Effector memory CD4-positive, alpha-beta T cell (primary cell): ENCODE results near the gene CCDC141.

Experiments
- DNase-seq, 3 donors: peaks; one replicate each; pipeline ENCODE4 v3.0.0-alpha.2; 2020
- H3K27ac ChIP-seq: 2 replicates; pipeline ENCODE4 v1.7.0; 2013; ENCODE audit warnings: mild to moderate bottlenecking, low read length, moderate library complexity; ENCODE audit not compliant: insufficient read depth, poor library complexity, severe bottlenecking
- H3K27me3 ChIP-seq: replicated peaks from 2 replicates; pipeline ENCODE4 v1.7.0; 2013; ENCODE audit warnings: mild to moderate bottlenecking, low read length; ENCODE audit not compliant: insufficient read depth, control insufficient read depth, poor library complexity, severe bottlenecking
- H3K36me3 ChIP-seq: 2 replicates; pipeline ENCODE4 v1.7.0; 2013; ENCODE audit warnings: mild to moderate bottlenecking, low read length, moderate library complexity; ENCODE audit not compliant: control insufficient read depth, insufficient read depth
- H3K4me1 ChIP-seq: 2 replicates; pipeline ENCODE4 v1.7.0; 2013; ENCODE audit warnings: low read length, mild to moderate bottlenecking; ENCODE audit not compliant: control insufficient read depth, insufficient read depth, poor library complexity, severe bottlenecking
- H3K4me3 ChIP-seq: 2 replicates; pipeline ENCODE4 v1.7.0; 2013; ENCODE audit warnings: low read length, low read depth, mild to moderate bottlenecking; ENCODE audit not compliant: insufficient read depth, poor library complexity, severe bottlenecking
- H3K9me3 ChIP-seq: 2 replicates; pipeline ENCODE4 v1.7.0; 2013; ENCODE audit warnings: mild to moderate bottlenecking, low read length, moderate library complexity; ENCODE audit not compliant: control insufficient read depth

Gene CCDC141

DNA sequence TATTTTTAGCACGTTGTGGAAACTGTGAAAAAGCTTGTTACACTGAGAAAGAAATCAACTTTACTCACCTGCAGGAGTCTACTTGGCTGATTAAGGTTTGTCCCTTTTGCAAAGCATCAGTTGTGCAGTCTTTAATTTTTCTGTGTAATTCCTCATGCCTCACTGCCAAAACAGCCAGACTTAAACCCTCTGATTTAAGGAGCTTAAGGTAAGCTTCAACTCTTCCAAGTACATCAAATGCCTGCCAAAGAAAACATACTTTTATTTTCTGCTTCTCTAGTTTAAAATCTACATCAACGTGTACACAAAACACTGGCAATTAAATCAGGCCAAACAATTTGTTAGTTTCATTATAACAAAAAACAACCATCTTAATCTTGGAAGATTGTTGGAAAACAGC, 144.7 kb downstream of the CCDC141 start:
- Histone ChIP-seq H3K27ac (no peak overlapping the region), H3K4me1 (no peaks in the 10 kb centered on the region), H3K27me3 (no peaks in the 10 kb centered on the region), H3K9me3 (no peaks in the 10 kb centered on the region), H3K36me3 (no peaks in the 10 kb centered on the region), H3K4me3 (no peak overlapping the region)
- DNase-seq = no peak

DNA sequence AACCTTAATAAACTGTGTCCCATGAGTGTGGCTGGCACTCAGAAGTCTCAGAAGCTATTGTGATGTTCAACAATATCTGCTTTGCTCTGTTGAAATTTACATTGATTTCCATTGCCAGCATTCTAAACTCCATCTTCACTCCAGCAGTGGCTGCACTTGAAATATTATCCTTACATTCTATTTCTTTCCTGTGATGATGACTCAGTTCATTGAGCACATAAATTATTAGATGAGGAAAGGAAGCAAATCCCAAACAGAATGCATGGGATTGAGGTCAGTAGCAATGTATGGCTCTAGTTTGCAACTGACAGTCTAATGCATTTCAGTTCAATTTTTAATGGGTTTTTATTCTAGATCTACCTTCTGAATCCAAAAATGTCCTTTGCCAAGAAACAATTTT, 150.3 kb downstream of the CCDC141 start:
- H3K27ac ChIP-seq = no peak overlapping the region
- no peak for DNase-seq
- H3K9me3 ChIP-seq = no peaks in the 10 kb centered on the region
- no peaks in the 10 kb centered on the region for H3K27me3 ChIP-seq
- no peaks in the 10 kb centered on the region for H3K36me3 ChIP-seq
- no peaks in the 10 kb centered on the region for H3K4me1 ChIP-seq
- H3K4me3 ChIP-seq = no peak overlapping the region

DNA sequence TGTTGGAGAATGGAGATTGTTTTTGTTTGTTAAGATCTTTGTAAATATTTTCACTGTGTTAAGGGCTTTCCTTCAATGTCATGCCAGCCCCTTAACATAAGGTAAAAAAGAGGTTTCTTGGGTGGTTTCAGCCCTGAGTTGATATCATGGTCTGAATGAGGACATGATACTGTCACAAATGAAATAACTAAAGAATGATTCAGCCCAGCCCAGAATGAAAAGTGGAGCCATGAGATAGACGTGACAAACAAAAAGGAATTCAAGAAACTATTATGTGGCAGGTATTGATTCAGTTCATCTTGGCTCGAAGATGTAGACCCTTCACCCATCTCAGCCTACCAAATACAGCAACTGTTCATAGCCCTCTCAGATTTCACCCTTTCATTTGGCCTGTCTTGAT, 154.1 kb downstream of the CCDC141 start:
- no peaks in the 10 kb centered on the region for H3K9me3 ChIP-seq
- H3K27me3 ChIP-seq = no peaks in the 10 kb centered on the region
- DNase-seq = no peak
- no peaks in the 10 kb centered on the region for H3K36me3 ChIP-seq
- H3K4me1 ChIP-seq = no peaks in the 10 kb centered on the region
- no peak overlapping the region for H3K4me3 ChIP-seq
- no peak overlapping the region for H3K27ac ChIP-seq

DNA sequence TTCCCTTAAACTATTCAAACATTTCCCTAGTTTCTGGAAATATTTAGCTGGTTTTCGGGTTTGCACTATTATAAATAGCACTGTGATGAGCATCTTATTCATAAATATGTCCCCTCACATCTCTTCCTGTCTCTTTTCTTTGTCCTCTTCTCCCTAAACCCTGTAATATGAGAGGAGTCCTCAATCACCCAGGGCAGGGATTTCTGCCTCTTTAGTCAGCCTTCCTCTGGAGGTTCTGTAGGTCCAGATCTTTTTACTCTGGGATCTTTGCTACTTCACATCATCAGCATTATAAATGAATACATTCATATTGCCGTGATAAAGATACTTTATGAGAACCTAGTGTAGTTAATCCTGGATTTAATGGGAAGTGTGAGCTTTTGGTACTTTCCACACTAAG, 154.8 kb downstream of the CCDC141 start:
- Histone ChIP-seq H3K4me1 (no peaks in the 10 kb centered on the region), H3K9me3 (no peaks in the 10 kb centered on the region), H3K27me3 (no peaks in the 10 kb centered on the region), H3K36me3 (no peaks in the 10 kb centered on the region), H3K4me3 (no peak overlapping the region), H3K27ac (no peak overlapping the region)
- no peak for DNase-seq

DNA sequence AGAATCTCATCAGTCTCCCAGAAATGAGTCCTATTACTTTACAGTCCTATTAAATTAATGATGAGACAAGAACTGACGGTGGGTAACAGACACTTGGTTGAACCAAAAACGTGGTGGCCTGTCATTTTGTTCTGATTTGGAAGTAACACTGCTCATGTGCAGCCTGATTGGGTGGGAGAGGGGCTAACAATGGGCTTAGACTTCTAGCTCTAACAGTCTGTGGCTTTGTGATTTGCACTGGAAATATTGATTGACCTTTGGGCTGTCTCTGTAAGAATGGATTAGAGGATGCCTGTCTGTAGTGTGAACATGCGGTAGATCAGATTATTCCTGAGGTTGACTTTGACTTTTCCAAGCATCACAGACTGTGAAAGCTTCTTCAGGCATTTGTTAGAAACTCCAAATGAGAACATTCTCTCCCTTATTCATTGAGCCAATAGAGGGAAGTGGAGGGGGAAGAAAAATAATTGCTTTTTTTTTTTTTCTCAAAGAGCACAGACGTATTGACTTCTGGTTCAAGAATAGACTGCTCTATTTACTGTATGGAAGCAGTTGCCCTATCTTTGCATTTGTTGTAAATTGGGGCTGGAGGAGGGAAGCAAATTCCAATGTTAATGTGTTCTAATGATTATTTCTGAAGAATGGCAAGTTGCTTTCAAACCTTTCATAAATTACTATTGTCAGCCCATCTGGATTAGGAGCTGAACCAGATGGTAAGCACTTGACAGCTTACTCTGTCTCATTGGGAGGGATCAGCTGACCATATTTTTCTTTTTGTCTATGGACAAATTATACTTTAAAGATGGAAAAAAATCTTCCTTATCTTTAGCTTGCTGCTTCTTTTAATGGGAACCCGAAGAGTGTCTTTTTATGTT, 156.9 kb downstream of the CCDC141 start:
- DNase-seq = no peak
- no peak overlapping the region for H3K4me3 ChIP-seq
- H3K4me1 ChIP-seq = no peaks in the 10 kb centered on the region
- H3K9me3 ChIP-seq = no peaks in the 10 kb centered on the region
- H3K36me3 ChIP-seq = no peaks in the 10 kb centered on the region
- no peak overlapping the region for H3K27ac ChIP-seq
- H3K27me3 ChIP-seq = no peaks in the 10 kb centered on the region

DNA sequence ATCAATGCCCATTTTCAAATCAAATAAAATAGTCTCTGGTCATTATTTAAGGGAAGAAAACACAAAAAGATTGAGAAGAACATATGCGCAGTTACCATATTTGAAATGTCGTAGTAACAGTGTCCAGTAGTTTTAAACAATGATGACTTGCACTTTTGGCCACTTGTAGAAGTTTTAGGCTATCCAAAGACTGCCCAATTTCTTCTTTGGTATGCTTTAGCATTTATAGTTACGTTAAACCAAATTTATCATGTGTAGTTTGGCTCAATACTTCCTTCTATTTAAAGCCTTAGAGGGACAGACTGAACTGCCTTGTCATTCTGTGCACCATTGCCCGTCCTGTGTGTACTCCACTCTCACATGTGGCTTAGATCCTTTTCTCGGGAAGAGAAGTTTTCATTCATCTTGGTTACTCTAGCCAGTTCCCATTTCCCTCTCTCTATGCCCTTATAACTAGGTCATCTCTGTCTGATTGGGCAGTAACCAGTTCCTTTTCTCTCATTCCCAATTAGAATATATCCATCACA, 157.9 kb downstream of the CCDC141 start:
- Histone ChIP-seq H3K4me1 (no peaks in the 10 kb centered on the region), H3K4me3 (no peak overlapping the region), H3K9me3 (no peaks in the 10 kb centered on the region), H3K27ac (no peak overlapping the region), H3K27me3 (no peaks in the 10 kb centered on the region), H3K36me3 (no peaks in the 10 kb centered on the region)
- no peak for DNase-seq

DNA sequence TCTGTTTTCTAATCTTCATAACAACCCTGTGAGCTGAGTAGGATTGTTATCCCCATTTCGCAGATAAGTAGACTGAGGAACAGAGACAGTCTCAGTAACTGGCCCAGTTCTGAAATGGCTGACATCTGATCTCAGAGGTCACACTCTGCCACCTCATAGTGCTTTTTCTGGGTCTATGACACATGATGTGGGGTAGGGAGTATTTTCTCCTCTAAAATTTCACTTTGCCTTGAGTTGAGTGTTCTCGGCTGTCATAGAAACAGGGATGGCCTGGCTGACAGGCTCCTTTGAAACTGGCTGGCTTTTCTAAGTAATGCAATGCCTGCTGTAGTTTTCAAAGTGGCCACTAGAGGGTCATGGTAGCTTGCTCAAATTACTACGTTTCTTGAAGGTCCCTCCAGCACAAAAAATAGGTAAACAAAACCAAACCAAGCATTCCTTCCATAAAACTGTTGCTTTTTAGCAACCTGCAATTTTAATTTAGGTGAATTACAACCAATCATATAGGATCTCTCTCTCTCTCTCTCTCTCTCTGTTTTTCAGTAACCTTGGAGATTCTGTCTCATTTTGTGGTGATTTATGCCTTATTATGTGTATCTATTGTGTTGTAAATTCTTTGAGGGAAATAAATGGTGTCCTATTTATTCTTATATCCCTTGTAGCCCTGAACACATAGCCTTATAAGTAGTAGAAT, 158.5 kb downstream of the CCDC141 start:
- H3K27ac ChIP-seq = no peak overlapping the region
- no peaks in the 10 kb centered on the region for H3K9me3 ChIP-seq
- no peaks in the 10 kb centered on the region for H3K36me3 ChIP-seq
- no peaks in the 10 kb centered on the region for H3K4me1 ChIP-seq
- DNase-seq = peak in 1 of 3 donors; percentile 20
- no peaks in the 10 kb centered on the region for H3K27me3 ChIP-seq
- no peak overlapping the region for H3K4me3 ChIP-seq

DNA sequence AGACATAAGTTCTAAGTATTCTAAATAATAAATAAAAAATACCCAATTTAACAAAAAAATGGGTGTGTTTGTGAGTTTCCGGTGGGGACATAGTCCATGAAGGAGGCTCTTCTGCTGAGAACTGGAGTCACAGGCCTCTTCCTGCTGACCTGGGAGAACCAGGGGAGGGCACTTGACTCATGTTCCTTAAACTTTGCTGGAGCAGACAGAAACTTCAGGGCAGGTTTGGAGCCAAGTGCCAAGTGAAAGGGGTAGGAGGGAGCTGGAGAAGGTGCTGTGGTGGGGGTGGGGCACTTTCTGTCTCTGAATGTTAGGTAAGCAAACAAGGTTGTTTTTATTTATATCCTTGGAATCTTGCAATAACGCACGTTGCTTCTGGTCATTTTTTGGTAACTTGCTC, 163.9 kb downstream of the CCDC141 start:
- Histone ChIP-seq H3K36me3 (no peaks in the 10 kb centered on the region), H3K27me3 (no peaks in the 10 kb centered on the region), H3K9me3 (no peaks in the 10 kb centered on the region), H3K4me3 (no peak overlapping the region), H3K4me1 (no peaks in the 10 kb centered on the region), H3K27ac (no peak overlapping the region)
- no peak for DNase-seq

DNA sequence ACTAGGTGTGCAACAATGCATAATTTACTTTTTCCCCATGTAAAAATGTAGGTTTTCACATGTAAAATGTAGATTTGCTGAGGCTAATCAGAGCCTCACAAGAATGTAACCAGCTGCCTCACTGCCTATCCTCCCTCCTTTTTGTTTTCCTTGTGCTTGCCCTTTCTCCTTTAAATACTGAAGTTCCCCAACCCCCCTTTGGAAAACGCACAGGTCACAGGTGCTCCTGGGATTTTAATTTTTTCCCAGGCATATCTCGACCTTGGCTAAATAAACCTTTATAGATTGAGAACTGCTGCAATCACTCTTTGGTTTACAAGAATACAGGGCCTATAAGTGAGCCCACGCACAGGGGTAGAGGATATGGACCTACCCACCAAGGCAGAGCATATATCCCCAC, 165.5 kb downstream of the CCDC141 start:
- Histone ChIP-seq H3K27me3 (no peaks in the 10 kb centered on the region), H3K36me3 (no peaks in the 10 kb centered on the region), H3K9me3 (no peaks in the 10 kb centered on the region), H3K4me3 (no peak overlapping the region), H3K4me1 (no peaks in the 10 kb centered on the region), H3K27ac (no peak overlapping the region)
- no peak for DNase-seq
